ENCODE data around the gene ABCC4. TPM values are rescaled to one million over a fixed set of nuclear protein-coding genes. Genes with fewer than 3 reads are reported as not detected.

Gene ABCC4
- polyA plus RNA-seq, 1 donor from 2014 or later = 2.4 TPM

- Histone ChIP-seq H3K9me3 (ENCODE audit: low read length) (no peaks in the 10 kb centered on the region), H3K27ac (ENCODE audit: low read length) (no peak overlapping the region), H3K27me3 (ENCODE audit: insufficient read depth, low read depth, low read length) (no peaks in the 10 kb centered on the region), H3K36me3 (ENCODE audit: insufficient read depth, low read length) (no peaks in the 10 kb centered on the region), H3K9me2 (ENCODE audit: insufficient read depth, low read length) (no peaks in the 10 kb centered on the region), H4K20me1 (ENCODE audit: insufficient read depth) (no peaks in the 10 kb centered on the region), H3K79me2 (replicated peaks; ENCODE audit: insufficient read depth, low read length) (no peaks in the 10 kb centered on the region), H3K9ac (ENCODE audit: low read length) (no peak overlapping the region), H2AFZ (ENCODE audit: low read depth, low read length) (no peak overlapping the region), H3K4me2 (ENCODE audit: low read length) (no peak overlapping the region), H3K4me3 (ENCODE audit: low read length) (no peak overlapping the region), H3F3A (ENCODE audit: insufficient read depth, low read length, poor library complexity, severe bottlenecking) (no peaks in the 10 kb centered on the region)
- TF ChIP-seq EP300 (conservative IDR thresholded peaks at IDR 0.05; ENCODE audit: poor library complexity, severe bottlenecking) (no peak), EZH2 (IDR thresholded peaks at IDR 0.05; ENCODE audit: borderline replicate concordance, insufficient read depth, low read length, poor library complexity, severe bottlenecking) (no peak)
- TF ChIP-seq, protein P1, sequence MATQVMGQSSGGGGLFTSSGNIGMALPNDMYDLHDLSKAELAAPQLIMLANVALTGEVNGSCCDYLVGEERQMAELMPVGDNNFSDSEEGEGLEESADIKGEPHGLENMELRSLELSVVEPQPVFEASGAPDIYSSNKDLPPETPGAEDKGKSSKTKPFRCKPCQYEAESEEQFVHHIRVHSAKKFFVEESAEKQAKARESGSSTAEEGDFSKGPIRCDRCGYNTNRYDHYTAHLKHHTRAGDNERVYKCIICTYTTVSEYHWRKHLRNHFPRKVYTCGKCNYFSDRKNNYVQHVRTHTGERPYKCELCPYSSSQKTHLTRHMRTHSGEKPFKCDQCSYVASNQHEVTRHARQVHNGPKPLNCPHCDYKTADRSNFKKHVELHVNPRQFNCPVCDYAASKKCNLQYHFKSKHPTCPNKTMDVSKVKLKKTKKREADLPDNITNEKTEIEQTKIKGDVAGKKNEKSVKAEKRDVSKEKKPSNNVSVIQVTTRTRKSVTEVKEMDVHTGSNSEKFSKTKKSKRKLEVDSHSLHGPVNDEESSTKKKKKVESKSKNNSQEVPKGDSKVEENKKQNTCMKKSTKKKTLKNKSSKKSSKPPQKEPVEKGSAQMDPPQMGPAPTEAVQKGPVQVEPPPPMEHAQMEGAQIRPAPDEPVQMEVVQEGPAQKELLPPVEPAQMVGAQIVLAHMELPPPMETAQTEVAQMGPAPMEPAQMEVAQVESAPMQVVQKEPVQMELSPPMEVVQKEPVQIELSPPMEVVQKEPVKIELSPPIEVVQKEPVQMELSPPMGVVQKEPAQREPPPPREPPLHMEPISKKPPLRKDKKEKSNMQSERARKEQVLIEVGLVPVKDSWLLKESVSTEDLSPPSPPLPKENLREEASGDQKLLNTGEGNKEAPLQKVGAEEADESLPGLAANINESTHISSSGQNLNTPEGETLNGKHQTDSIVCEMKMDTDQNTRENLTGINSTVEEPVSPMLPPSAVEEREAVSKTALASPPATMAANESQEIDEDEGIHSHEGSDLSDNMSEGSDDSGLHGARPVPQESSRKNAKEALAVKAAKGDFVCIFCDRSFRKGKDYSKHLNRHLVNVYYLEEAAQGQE (IDR thresholded peaks at IDR 0.05; ENCODE audit: borderline replicate concordance) = no peak
- TF ChIP-seq, protein P2, sequence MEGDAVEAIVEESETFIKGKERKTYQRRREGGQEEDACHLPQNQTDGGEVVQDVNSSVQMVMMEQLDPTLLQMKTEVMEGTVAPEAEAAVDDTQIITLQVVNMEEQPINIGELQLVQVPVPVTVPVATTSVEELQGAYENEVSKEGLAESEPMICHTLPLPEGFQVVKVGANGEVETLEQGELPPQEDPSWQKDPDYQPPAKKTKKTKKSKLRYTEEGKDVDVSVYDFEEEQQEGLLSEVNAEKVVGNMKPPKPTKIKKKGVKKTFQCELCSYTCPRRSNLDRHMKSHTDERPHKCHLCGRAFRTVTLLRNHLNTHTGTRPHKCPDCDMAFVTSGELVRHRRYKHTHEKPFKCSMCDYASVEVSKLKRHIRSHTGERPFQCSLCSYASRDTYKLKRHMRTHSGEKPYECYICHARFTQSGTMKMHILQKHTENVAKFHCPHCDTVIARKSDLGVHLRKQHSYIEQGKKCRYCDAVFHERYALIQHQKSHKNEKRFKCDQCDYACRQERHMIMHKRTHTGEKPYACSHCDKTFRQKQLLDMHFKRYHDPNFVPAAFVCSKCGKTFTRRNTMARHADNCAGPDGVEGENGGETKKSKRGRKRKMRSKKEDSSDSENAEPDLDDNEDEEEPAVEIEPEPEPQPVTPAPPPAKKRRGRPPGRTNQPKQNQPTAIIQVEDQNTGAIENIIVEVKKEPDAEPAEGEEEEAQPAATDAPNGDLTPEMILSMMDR (IDR thresholded peaks at IDR 0.05; ENCODE audit: poor library complexity, severe bottlenecking) = no peak
Measured at GRCh38 chr13:95337597-95337996, 36.3 kb upstream of the ABCC4 start.

DNA sequence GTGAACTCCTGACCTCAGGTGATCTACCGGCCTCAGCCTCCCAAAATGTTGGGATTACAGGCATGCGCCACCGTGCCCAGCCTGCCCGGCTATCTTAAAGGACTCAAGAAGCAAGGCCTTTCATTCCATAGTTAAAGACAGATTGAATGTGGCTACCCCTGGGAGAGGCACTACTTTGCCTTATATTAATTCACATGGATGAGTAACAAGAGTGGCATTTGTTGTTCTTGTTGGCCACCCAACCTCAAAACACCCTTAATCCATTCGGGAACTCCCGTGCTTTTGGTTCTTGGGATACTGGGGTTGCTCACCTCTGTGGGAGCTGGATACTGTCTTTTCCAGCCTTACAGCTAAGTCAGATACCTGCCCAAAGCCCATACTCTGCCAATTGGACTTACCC lies 34.4 kb upstream of the ABCC4 start:
- no peaks in the 10 kb centered on the region for H3K79me2 ChIP-seq (replicated peaks; ENCODE audit: insufficient read depth, low read length)
- H3F3A ChIP-seq (ENCODE audit: insufficient read depth, low read length, poor library complexity, severe bottlenecking) = no peaks in the 10 kb centered on the region
- H3K9me2 ChIP-seq (ENCODE audit: insufficient read depth, low read length) = no peaks in the 10 kb centered on the region
- no peak overlapping the region for H3K9ac ChIP-seq (ENCODE audit: low read length)
- H3K36me3 ChIP-seq (ENCODE audit: insufficient read depth, low read length) = no peaks in the 10 kb centered on the region
- H4K20me1 ChIP-seq (ENCODE audit: insufficient read depth) = no peaks in the 10 kb centered on the region
- no peak overlapping the region for H2AFZ ChIP-seq (ENCODE audit: low read depth, low read length)
- TF ChIP-seq RAD21 (conservative IDR thresholded peaks at IDR 0.05) = no peak
- no peak for TF ChIP-seq TAF1 (IDR thresholded peaks at IDR 0.05; ENCODE audit: low read depth)
- TF ChIP-seq SMC3 (conservative IDR thresholded peaks at IDR 0.05; ENCODE audit: poor library complexity) = no peak
- no peak for TF ChIP-seq MXI1 (conservative IDR thresholded peaks at IDR 0.05; ENCODE audit: poor library complexity, severe bottlenecking)
- no peak for TF ChIP-seq EP300 (conservative IDR thresholded peaks at IDR 0.05; ENCODE audit: poor library complexity, severe bottlenecking)
- TF ChIP-seq, protein P1 (IDR thresholded peaks at IDR 0.05; ENCODE audit: borderline replicate concordance) = no peak
- TF ChIP-seq POLR2AphosphoS5 (IDR thresholded peaks at IDR 0.05) = no peak
- TF ChIP-seq, protein P2 (IDR thresholded peaks at IDR 0.05; ENCODE audit: poor library complexity, severe bottlenecking) = no peak
- H3K9me3 ChIP-seq (ENCODE audit: low read length) = no peaks in the 10 kb centered on the region
- H3K4me3 ChIP-seq (ENCODE audit: low read length) = no peak overlapping the region
- no peaks in the 10 kb centered on the region for H3K27me3 ChIP-seq (ENCODE audit: insufficient read depth, low read depth, low read length)
- no peak overlapping the region for H3K27ac ChIP-seq (ENCODE audit: low read length)
- H3K4me2 ChIP-seq (ENCODE audit: low read length) = no peak overlapping the region

Measured in neural cell (in vitro differentiated cells).